Smooth muscle cell (in vitro differentiated cells): Measurements from ENCODE around the gene IQCF6. TPM values are rescaled to one million over a fixed set of nuclear protein-coding genes. Genes with fewer than 3 reads are reported as not detected.

Experiments
- DNase-seq: peaks from one replicate; lab custom pipeline; 2025; ENCODE audit not compliant: unreplicated experiment; lab: John Stamatoyannopoulos, UW
- H2AFZ ChIP-seq: fragments of 200-600 bp; sonication (generic); 2 replicates; pipeline ENCODE4 v1.6.0; 2016; ENCODE audit warnings: antibody characterized with exemption, low read depth, mild to moderate bottlenecking
- H3F3A ChIP-seq: fragments of 200-600 bp; sonication (generic); 2 replicates; pipeline ENCODE4 v1.6.0; 2017; ENCODE audit warnings: antibody characterized with exemption, low read depth
- H3K27ac ChIP-seq: fragments of 200-600 bp; sonication (generic); 2 replicates; pipeline ENCODE4 v1.5.1; 2016; ENCODE audit warnings: low read depth, mild to moderate bottlenecking
- H3K27me3 ChIP-seq: fragments of 200-600 bp; sonication (generic); 2 replicates; pipeline ENCODE4 v1.6.1; 2016; ENCODE audit warnings: low read depth, mild to moderate bottlenecking
- H3K36me3 ChIP-seq: fragments of 200-600 bp; sonication (generic); 2 replicates; pipeline ENCODE4 v1.5.1; 2016; ENCODE audit warnings: low read depth
- H3K4me1 ChIP-seq: fragments of 200-600 bp; sonication (generic); 2 replicates; pipeline ENCODE4 v1.5.1; 2016; ENCODE audit warnings: low read depth
- H3K4me2 ChIP-seq: fragments of 200-600 bp; sonication (generic); 2 replicates; pipeline ENCODE4 v1.6.0; 2016; ENCODE audit warnings: mild to moderate bottlenecking
- H3K4me3 ChIP-seq: fragments of 200-600 bp; sonication (generic); 2 replicates; pipeline ENCODE4 v1.5.1; 2016; ENCODE audit warnings: mild to moderate bottlenecking
- H3K79me2 ChIP-seq: fragments of 200-600 bp; sonication (generic); 2 replicates; pipeline ENCODE4 v1.6.0; 2016; ENCODE audit warnings: low read depth, mild to moderate bottlenecking
- H3K9ac ChIP-seq: fragments of 200-600 bp; sonication (generic); 2 replicates; pipeline ENCODE4 v1.6.0; 2016; ENCODE audit warnings: low read depth
- H3K9me3 ChIP-seq: fragments of 200-600 bp; sonication (generic); replicated peaks from 2 replicates; pipeline ENCODE4 v1.5.1; 2016; ENCODE audit warnings: low read depth
- H4K20me1 ChIP-seq: fragments of 200-600 bp; sonication (generic); 2 replicates; pipeline ENCODE4 v1.6.0; 2016; ENCODE audit warnings: low read depth
- CTCF ChIP-seq: fragments of 200-600 bp; sonication (generic); IDR thresholded peaks from 2 replicates; pipeline ENCODE4 v1.5.1; 2017; ENCODE audit warnings: borderline replicate concordance, mild to moderate bottlenecking, antibody characterized with exemption; ENCODE audit not compliant: insufficient read depth, poor library complexity, severe bottlenecking
- WGBS: methylation state at CpG from one replicate; pipeline ENCODE4 v1.1.7; 2016; ENCODE audit warnings: low lambda C conversion rate; 5-methylcytosine and 5-hydroxymethylcytosine counted together
- polyA plus RNA-seq: library from polyadenylated mRNA; unstranded; fragments of >200 nt; fragmentation: Nextera tagmentation; extraction: Ambion mirVana; gene quantifications from 2 replicates; pipeline ENCODE4 v1.2.1, GENCODE V29; 2016
- total RNA-seq: library from RNA; depleted of rRNA; stranded (reverse); fragments of >200 nt; gene quantifications from 2 replicates; pipeline ENCODE4 v1.2.3, GENCODE V29; 2014

The IQCF6 gene
- not detected in 2 replicates for total RNA-seq
- polyA plus RNA-seq, result not detected in 2 replicates

DNA sequence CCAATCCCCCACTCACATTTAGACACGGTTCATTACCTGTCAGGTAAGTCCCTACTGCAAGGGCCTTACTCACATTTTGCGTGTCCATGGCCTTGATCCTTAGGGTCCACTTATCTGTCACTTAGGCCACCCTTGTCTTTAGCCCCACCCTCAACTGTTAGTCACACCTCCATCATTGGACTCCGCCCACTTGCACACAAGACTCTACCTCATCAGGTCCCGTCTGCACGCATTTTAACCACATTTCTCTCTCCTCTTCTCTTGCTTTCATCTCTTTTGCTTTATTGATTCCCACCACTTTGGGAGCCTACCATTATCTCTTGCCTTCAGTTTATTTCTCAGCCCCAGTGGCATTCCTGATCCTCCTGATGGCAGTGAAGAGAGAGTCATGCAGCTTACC, at the start of gene IQCF6:
TSS of gene IQCF6 (minus strand) at position 101 of the 400 bp plus-strand sequence. CDS start at position 88, 13 bp downstream.
- H3K4me2 ChIP-seq, result no peak within 1 kb of the TSS
- TF ChIP-seq CTCF, result no peak
- no peak within 1 kb of the TSS for H3K27ac ChIP-seq
- WGBS, result 97% methylated on average over 5 of the region's 5 CpGs
- no peaks in the 10 kb centered on the region for H3F3A ChIP-seq
- H3K4me1 ChIP-seq, result no peaks in the 10 kb centered on the region
- H4K20me1 ChIP-seq, result no peaks in the 10 kb centered on the region
- no peak within 1 kb of the TSS for H3K4me3 ChIP-seq
- H2AFZ ChIP-seq, result no peak within 1 kb of the TSS
- no peaks in the 10 kb centered on the region for H3K9me3 ChIP-seq
- no peaks in the 10 kb centered on the region for H3K79me2 ChIP-seq
- H3K36me3 ChIP-seq, result no peaks in the 10 kb centered on the region
- no peak for DNase-seq
- H3K9ac ChIP-seq, result no peak within 1 kb of the TSS
- peaks cover 5% of the 10 kb centered on the region for H3K27me3 ChIP-seq

DNA sequence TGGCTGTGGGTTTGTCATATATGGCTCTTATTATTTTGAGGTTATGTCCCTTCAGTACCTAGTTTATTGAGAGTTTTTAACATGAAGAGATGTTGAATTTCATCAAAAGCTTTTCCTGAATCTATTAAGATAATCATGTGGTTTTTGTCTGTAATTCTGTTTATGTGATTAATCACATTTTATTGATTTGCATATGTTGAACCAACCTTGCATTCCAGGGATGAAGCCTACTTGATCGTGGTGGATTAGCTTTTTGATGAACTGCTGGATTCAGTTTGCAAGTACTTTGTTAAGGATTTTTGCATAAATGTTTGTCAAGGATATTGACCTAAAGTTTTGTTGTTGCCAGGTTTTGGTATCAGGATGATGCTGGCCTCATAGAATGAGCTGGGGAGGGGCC, 49.3 kb upstream of the IQCF6 start:
- Histone ChIP-seq H3K4me1 (no peaks in the 10 kb centered on the region), H3K9me3 (no peaks in the 10 kb centered on the region), H3K9ac (no peak overlapping the region), H4K20me1 (no peaks in the 10 kb centered on the region), H3K4me2 (no peak overlapping the region), H3K4me3 (no peak overlapping the region), H2AFZ (no peak overlapping the region), H3K27me3 (no peaks in the 10 kb centered on the region), H3F3A (no peaks in the 10 kb centered on the region), H3K79me2 (no peaks in the 10 kb centered on the region), H3K27ac (no peak overlapping the region), H3K36me3 (no peaks in the 10 kb centered on the region)
- 76% methylated on average over 1 of the region's 1 CpG for WGBS
- DNase-seq, result no peak
- no peak for TF ChIP-seq CTCF

DNA sequence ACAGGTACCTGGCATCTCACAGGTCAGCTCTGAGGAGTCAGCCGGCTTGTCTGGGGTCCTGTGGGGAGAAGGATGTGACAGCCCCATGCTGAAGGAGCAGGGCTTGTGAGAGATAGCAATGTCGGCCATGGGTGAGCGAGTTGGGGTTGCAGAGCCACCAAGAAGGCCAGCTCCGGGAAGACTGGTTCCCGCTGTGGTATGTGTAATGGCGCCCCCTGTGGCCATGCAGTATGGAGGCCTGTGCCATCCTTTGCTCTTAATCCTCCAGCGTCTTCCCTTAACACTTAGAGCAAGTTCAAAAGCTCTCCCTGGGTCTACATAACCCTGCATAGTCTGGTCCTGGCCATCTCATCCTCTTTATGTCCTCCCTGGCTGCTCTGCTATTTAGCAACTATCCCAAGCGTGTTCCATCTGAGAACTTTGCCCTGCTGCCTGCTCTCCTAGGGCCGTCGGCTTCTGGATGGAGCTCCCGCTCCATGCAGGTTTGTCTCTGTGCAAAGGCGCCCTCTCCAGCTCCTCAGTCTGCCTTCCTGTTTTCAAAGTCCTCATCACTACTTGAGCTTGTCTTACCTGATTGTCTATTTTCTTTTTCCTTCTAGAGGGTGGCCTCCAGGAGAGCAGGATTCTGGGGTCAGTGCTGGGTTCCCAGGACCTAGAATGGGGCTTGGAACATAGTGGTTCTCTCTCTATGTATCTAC, 40.8 kb upstream of the IQCF6 start:
- H3K9me3 ChIP-seq, result no peaks in the 10 kb centered on the region
- no peak overlapping the region for H3K4me3 ChIP-seq
- H3K27me3 ChIP-seq, result no peaks in the 10 kb centered on the region
- no peaks in the 10 kb centered on the region for H3K4me1 ChIP-seq
- H2AFZ ChIP-seq, result no peak overlapping the region
- H3K4me2 ChIP-seq, result no peak overlapping the region
- TF ChIP-seq CTCF, result peak; percentile 11
- no peaks in the 10 kb centered on the region for H3K79me2 ChIP-seq
- 51% methylated on average over 12 of the region's 12 CpGs for WGBS
- no peaks in the 10 kb centered on the region for H4K20me1 ChIP-seq
- H3K9ac ChIP-seq, result no peak overlapping the region
- no peaks in the 10 kb centered on the region for H3K36me3 ChIP-seq
- no peak for DNase-seq
- no peak overlapping the region for H3K27ac ChIP-seq
- H3F3A ChIP-seq, result no peaks in the 10 kb centered on the region

DNA sequence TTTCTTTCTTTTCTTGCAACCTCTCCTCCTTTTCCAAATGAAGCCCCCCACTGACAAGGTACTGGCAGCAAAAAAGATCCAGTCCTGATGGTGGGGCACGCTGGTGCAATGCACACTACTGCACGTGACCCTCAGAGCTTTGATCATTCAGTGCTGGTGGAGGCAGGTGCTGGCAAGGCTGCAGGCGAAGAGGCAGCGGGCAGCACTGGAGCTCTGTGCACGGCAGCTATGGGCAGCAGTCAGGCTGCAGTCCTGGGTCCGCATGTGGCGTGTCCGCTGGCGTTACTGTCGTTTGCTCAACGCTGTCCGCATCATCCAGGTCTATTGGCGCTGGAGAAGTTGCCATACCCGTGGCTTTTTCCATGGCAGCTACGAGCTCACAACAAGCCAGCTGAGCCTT, 40.1 kb upstream of the IQCF6 start:
- H3K4me1 ChIP-seq, result no peaks in the 10 kb centered on the region
- no peak overlapping the region for H3K4me3 ChIP-seq
- H3K4me2 ChIP-seq, result no peak overlapping the region
- no peaks in the 10 kb centered on the region for H4K20me1 ChIP-seq
- no peaks in the 10 kb centered on the region for H3K27me3 ChIP-seq
- H3K9me3 ChIP-seq, result no peaks in the 10 kb centered on the region
- no peak for DNase-seq
- H3K27ac ChIP-seq, result no peak overlapping the region
- no peak overlapping the region for H2AFZ ChIP-seq
- no peaks in the 10 kb centered on the region for H3K79me2 ChIP-seq
- TF ChIP-seq CTCF, result no peak
- no peaks in the 10 kb centered on the region for H3F3A ChIP-seq
- no peaks in the 10 kb centered on the region for H3K36me3 ChIP-seq
- WGBS, result 92% methylated on average over 15 of the region's 15 CpGs
- H3K9ac ChIP-seq, result no peak overlapping the region
